Iris pigment epithelial cell (primary cell): ENCODE results near the gene PTBP1.
"Not testable (repeated sequence)": the region's sequence is repeated elsewhere in the genome, so short reads cannot be mapped to it uniquely, and the experiment has no call there.

ENCODE experiments used
- DNase-seq: peaks from one replicate; pipeline ENCODE4 v3.0.0-alpha.2; 2011; ENCODE audit warnings: low read depth

Gene PTBP1

DNA sequence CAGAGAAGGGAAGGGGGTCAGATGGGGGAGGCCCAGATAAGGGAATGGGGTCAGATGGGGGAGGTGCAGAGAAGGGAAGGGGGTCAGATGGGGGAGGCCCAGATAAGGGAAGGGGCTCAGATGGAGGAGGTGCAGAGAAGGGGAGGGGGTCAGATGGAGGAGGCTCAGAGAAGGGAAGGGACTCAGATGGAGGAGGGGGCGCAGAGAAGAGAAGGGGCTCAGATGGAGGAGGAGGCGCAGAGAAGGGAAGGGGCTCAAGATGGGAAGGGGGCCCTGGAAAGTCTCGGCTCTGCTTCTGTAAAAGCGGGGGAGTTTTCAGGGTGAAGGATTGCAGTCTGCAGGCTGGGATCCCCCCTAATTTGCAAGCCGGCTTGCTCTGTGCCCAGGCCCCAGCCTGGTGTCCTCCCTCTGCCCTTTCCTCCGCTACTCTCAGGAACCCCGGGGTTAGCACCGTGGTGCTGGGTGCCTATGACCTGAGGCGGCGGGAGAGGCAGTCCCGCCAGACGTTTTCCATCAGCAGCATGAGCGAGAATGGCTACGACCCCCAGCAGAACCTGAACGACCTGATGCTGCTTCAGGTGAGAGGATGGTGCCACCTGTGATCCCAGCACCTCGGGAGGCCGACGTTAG, 32.0 kb downstream of the PTBP1 start:
- DNase-seq: no peak

DNA sequence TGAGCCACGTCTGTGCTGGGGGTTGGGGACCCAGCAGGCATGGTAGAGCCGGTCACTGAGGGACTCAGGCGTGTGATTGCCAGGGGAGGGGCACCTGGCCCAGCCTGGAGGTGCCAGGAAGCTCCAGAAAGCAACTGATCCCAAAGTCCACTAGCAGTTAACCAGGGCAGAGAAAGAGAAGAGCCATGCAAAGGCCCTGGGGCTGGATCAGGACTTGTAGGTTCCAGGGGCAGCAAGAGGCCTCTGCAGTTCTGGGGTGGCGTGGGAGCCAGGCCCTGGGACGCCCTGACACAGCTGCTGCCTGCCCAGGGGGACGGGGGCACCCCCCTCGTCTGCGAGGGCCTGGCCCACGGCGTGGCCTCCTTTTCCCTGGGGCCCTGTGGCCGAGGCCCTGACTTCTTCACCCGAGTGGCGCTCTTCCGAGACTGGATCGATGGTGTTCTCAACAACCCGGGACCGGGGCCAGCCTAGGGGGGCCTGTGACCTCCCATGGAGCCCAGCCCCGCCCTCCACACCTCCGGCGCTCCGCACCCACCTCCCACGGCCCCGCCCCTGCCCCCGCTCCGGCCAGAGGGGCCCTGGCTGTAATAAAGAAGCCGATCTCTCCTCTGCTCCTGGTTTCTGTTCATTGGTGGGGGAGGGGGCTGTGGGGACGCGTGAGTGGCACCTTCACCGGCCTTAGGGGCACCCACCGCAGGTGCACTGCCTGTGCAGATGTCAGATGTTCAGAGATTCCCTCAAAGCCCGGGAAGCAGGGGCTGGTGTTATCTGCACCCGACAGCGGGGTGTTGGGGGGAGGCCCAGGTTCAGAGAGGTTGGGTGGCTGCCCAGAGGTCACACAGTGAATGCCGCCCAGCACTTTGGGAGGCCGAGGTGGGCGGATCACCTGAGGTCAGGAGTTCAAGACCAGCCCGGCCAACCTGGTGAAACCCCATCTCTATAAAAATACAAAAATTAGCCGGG, 34.4 kb downstream of the PTBP1 start:
- DNase-seq: no peak

DNA sequence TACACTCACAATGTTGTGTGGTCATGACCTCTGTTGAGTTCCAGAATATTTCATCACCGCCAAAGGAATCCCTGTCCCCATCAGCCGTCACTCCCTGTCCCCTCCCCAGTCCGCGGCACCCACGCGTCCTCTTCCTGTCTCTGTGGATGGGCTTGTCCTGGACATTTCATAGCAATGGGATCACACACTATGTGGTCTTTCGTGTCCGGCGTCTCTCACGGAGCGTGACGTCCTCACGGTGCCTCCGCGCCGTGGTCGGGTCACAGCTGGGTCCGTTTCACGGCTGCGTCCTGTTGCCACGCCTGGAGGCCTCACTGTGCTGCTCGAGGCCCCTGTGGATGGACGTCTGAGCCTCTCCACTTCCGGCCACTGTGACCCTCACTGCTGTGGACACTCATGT, 37.0 kb downstream of the PTBP1 start:
- DNase-seq: no peak

DNA sequence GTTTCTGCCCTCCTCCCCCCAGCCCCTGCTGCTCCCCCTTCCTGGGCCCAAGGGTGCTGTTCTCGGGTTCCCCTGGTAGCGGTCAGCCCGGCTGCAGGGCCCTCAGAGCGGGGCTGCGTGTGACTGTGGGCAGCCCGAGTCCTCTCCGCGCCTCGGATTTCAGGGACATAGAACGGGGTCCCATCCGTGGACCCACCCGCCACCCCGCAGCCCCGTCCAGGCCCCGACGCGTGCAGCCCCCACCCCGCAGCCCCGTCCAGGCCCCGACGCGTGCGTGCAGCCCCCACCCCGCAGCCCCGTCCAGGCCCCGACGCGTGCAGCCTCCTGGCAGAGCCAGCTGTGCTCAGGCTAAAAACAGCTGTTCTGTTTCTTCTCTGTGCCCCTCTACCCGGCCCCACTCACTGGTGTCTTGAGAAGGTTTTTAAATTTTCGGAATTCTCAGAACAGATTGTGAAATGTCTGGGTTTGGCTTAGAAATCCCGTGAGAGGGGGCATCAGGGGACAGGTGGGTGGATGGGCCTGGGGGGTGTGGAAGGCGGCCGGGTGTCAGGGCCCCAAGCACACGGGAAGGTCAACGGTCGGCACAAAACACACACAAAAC, 38.1 kb downstream of the PTBP1 start:
- DNase-seq: no peak

DNA sequence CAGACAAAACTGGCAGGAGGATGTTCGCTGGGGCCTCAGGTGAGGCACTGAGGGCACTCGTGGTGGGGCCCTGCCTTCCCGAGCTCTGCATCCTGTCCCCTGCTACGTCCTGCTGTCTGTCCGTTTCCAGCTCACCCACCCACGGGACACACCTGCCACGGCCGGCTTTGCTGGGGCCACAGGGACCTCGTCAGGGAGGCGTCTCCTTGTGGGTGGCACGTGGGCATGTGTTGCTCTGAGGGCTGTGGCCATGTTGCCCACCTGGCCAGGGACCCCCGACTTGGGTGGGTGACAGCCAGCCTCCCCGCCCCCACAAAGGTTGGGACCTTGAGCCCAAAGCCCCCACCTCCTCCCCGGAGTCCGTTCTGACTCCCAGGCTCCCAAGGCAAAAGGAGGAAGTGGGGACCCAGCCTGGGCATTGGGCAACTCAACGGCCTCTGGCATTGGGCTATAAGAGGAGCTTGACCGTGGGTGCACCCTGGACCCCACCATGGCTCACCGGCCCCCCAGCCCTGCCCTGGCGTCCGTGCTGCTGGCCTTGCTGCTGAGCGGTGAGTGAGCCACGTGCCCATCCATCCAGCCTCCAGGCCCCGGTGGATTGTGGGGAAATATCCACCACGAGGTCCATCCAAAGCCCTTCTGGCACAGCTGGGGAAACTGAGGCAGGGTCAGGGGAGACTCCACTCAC, 43.4 kb downstream of the PTBP1 start, which contains the start of gene PRTN3:
TSS of gene PRTN3 (plus strand) at position 481 of the 688 bp plus-strand sequence. CDS start at position 491, 10 bp downstream.
- DNase-seq: no peak

DNA sequence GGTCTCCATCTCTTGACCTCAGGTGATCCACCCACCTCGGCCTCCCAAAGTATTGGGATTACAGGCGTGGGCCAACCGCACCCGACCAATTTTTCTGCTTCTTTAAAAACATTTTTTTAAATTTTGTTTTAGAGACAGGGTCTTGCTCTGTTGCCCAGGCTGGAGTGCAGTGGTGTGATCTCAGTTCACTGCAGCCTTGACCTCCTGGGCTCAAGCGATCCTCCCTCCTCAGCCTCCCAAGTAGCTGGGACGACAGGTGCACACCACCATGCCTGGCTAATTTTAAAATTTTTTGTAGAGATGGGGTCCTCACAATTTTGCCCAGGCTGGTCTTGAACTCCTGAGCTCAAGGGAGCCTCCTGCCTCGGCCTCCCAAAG, 45.5 kb downstream of the PTBP1 start:
- DNase-seq: not testable (repeated sequence)

DNA sequence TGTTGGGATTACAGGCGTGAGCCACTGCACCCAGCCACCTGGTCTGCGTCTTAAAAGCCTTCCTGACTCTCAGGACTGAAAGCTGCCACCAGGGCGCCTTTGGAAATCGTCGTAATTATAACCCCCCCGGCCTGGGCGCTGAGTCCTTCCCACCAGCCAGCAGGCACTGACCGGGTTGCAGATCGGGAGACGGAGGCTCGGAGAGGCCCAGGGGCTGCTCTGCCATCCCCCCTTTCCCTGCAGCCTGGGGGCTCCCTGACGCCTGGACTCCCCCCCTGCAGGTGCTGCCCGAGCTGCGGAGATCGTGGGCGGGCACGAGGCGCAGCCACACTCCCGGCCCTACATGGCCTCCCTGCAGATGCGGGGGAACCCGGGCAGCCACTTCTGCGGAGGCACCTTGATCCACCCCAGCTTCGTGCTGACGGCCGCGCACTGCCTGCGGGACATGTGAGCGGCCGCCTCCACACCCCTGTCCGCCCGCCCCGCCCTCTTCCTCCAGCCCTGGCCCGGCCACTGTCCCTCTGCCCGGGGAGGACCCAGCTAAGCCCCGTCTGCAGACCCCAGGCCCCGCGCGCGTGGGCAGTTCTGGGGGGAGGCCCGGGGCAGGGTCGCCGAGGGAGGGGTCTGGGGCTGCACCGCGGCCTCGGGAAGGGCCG, 46.1 kb downstream of the PTBP1 start:
- no peak for DNase-seq

DNA sequence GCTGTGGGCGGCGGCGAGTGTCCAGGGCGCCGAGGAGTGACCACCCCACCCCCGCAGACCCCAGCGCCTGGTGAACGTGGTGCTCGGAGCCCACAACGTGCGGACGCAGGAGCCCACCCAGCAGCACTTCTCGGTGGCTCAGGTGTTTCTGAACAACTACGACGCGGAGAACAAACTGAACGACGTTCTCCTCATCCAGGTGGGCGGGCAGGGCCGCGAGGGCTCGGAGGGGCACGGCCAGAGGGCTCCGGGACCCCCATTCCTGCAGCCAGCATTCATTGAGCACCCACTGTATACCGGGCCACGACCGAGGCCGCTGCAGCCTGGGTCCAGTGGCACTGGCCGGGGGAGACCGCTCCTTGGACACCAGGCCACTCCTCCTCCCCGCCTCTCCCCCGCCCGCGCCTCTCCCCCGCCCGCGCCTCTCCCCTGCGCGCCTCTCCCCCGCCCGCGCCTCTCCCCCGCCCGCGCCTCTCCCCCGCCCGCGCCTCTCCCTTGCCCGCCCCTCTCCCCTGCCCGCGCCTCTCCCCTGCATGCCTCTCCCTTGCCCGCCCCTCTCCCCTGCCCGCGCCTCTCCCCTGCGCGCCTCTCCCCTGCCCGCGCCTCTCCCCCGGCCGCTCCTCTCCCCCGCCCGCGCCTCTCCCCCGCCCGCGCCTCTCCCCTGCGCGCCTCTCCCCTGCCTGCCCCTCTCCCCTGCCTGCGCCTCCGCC, 46.7 kb downstream of the PTBP1 start:
- no peak for DNase-seq

DNA sequence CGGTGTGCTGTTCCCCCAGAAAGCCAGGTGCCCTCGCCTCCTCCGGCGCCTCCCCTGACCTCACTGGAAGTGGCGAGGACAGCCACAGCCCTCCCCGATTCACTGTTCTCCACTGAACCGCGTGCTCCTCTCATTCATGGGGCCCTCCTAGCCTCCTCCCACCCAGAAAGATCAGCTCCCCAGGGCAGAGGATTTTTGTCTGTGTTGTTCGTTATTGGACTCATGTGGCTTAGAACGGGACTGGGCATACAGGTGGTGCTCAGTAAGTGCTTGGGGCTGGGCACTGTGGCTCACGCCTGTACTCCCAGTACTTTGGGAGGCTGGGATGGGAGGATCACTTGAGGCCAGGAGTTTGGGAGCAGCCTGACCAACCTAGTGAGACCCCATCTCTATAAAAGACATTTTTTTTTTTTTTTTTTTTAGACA, 47.3 kb downstream of the PTBP1 start:
- no peak for DNase-seq

DNA sequence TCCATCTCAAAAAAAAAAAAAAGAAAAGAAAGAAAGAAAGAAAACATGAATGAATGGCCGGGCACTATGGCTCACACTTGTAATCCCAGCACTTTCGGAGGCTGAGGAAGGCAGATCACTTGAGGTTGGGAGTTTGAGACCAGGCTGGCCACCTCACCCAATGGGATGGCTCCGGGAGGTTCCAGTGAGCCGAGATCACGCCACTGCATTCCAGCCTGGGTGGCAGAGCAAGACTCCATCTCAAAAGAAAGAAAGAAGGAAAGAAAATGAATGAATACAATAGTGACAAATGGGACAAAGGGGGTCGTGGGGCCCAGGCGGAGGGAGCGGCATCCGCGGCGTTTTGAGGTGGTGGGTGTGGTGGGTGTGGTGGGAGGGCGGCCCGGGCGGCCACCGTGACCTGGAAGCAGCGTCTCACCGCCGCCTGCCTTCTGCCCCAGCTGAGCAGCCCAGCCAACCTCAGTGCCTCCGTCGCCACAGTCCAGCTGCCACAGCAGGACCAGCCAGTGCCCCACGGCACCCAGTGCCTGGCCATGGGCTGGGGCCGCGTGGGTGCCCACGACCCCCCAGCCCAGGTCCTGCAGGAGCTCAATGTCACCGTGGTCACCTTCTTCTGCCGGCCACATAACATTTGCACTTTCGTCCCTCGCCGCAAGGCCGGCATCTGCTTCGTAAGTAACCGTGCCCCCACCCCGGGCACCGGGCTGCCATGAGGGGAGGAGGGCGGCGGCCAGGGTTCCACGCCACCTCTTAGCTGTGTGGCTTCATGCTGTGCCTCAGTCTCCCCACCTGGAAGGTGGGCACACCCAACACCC, 48.7 kb downstream of the PTBP1 start:
- no peak for DNase-seq

DNA sequence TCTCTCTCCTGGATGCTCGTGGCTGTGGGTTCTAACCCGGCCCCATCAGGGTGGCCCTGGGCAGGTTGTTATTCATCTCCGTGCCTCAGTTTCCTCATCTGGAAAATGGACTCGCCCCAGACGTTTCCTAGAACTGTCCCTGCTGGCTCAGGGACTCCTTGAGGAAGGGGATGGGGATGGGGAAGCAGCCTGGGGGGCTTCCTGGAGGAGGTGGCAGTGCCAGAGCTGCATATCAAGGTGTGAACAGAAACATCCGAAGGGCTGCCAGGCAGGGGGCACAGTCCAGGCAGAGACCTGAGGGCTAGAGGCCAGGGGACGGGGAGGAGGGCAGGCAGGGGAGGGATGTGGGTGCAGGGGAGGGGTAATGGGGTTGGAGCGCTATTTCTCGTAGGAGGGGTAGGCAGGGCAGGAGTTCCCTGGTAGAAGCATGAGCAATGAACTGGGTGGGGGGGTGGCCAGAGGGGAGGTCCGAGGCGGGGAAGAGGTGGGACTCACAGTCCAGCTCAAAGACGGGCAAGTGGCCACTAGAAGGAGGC, 51.2 kb downstream of the PTBP1 start:
- DNase-seq: no peak

DNA sequence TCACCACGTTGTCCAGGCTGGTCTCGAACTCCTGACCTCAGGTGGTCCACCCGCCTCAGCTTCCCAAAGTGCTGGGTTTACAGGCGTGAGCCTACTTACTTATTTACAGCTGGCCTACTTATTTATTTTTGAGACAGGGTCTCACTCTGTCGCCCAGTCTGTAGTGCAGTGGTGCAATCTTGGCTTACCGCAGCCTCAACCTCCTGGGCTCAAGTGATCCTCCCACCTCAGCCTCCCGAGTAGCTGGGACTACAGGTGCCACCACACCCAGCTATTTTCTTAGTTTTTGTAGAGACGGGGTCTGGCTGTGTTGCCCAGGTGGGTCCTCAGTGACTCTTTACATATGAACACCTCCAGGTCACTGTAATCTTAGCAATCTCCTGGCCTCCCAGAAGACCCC, 51.9 kb downstream of the PTBP1 start:
- DNase-seq: not testable (repeated sequence)

DNA sequence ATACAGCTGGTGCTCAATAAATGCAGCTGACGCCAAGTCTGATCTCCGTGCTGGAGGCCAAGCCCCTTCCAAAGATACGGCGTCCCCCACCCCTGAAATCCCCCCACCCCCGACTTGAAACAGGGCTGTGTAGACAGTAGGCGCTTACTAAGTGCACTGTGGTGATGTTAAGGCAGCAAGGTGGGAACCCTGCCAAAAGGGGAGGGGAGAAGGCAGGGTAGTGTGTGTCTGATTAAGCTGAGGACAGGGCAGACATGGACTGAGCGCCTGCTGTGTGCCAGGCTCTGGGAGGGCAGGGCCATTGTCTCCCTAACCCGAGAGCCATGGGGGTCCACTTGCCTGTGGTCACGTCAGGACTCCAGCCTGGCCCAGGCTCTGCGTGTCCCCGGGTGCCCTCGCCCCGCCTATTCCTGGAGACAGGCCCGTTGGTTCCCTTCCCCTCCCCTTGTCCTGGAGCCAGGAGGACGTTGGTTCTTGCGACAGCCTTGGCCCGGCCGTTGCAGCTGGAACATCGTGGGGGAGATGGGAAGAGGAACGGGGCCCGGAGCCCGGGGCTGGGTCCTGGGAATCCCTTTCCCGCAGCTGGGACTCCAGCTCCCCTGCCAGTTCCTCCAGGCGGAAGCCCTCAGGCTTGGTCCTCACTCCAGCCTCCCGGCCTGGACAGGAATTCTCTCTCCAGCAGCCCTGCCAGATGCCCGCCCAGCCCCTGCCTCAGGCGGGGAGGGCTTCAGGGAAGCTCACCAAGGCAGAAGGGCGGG, 53.1 kb downstream of the PTBP1 start:
- DNase-seq: peak; percentile 74

DNA sequence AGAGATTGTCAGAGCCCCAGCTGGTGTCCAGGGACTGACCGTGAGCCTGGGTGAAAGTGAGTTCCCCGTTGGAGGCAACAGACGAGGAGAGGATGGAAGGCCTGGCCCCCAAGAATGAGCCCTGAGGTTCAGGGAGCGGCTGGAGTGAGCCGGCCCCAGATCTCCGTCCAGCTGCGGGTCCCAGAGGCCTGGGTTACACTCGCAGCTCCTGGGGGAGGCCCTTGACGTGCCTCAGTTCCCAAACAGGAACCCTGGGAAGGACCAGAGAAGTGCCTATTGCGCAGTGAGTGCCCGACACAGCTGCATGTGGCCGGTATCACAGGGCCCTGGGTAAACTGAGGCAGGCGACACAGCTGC, 53.7 kb downstream of the PTBP1 start:
- no peak for DNase-seq

DNA sequence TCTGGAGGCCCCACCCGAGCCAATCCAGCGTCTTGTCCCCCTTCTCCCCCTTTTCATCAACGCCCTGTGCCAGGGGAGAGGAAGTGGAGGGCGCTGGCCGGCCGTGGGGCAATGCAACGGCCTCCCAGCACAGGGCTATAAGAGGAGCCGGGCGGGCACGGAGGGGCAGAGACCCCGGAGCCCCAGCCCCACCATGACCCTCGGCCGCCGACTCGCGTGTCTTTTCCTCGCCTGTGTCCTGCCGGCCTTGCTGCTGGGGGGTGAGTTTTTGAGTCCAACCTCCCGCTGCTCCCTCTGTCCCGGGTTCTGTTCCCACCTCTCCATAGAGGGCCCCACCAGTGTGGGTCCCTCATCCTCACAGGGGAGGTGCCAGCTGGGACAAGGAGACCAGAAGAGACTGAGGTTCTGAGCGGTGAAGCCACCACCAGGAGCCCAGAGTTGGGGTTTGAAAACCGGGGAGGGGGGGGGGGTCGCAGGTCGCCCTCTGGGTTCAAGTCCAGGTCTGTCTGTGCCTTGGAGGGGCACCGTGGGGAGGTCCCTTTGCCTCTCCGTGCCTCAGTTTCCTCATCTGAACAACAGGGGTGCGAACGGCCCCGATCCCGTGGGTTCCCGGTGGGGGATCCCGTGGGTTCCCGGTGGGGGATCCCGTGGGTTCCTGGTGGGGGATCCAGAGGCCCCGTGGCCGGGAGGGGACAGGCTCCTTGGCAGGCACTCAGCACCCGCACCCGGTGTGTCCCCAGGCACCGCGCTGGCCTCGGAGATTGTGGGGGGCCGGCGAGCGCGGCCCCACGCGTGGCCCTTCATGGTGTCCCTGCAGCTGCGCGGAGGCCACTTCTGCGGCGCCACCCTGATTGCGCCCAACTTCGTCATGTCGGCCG, 55.1 kb downstream of the PTBP1 start, which contains the start of gene ELANE:
TSS of gene ELANE (plus strand) at position 168 of the 878 bp plus-strand sequence. CDS start at position 194, 26 bp downstream.
- DNase-seq: no peak

DNA sequence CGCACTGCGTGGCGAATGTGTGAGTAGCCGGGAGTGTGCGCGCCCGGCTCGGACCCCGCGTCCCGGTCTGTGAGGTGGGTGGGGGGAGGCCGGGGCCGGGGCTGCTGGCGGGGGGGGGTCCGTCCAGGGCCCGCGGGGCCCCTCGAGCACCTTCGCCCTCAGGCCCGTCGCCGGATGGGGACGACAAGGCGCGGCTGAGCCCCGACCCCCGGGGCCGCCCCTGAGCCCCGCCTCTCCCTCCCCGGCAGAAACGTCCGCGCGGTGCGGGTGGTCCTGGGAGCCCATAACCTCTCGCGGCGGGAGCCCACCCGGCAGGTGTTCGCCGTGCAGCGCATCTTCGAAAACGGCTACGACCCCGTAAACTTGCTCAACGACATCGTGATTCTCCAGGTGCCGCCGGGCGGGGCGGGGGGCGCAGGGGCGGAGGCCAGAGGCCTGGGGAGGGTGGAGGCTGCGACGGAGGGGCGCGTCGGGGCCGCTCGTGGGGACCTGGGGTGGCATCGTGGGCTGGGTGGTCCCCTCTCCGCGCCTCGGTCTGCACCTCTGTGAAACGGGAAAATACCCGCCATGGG, 55.8 kb downstream of the PTBP1 start:
- no peak for DNase-seq

DNA sequence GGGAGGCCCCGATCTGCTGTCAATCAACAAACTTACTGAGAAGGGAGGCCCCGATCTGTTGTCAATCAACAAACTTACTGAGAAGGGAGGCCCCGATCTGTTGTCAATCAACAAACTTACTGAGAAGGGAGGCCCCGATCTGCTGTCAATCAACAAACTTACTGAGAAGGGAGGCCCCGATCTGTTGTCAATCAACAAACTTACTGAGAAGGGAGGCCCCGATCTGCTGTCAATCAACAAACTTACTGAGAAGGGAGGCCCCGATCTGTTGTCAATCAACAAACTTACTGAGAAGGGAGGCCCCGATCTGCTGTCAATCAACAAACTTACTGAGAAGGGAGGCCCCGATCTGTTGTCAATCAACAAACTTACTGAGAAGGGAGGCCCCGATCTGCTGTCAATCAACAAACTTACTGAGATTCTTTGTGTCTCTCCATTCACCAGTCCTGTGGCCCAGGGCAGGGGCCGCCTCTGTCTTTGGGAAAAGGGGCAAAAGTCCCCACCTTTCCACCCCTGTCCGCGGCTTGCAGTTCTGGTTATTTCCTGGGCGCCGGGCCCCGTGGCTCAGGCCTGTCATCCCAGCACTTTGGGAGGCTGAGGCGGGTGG, 56.5 kb downstream of the PTBP1 start:
- not testable (repeated sequence) for DNase-seq
